ENCODE results near the gene GSK3A. TPM values are rescaled to one million over a fixed set of nuclear protein-coding genes. Genes with fewer than 3 reads are reported as not detected.

Gene GSK3A
- total and polyA plus RNA-seq, 2 donors (not counting 1 experiment from before 2014, with no cell fraction given), result 38.5 to 42.0 TPM

DNA sequence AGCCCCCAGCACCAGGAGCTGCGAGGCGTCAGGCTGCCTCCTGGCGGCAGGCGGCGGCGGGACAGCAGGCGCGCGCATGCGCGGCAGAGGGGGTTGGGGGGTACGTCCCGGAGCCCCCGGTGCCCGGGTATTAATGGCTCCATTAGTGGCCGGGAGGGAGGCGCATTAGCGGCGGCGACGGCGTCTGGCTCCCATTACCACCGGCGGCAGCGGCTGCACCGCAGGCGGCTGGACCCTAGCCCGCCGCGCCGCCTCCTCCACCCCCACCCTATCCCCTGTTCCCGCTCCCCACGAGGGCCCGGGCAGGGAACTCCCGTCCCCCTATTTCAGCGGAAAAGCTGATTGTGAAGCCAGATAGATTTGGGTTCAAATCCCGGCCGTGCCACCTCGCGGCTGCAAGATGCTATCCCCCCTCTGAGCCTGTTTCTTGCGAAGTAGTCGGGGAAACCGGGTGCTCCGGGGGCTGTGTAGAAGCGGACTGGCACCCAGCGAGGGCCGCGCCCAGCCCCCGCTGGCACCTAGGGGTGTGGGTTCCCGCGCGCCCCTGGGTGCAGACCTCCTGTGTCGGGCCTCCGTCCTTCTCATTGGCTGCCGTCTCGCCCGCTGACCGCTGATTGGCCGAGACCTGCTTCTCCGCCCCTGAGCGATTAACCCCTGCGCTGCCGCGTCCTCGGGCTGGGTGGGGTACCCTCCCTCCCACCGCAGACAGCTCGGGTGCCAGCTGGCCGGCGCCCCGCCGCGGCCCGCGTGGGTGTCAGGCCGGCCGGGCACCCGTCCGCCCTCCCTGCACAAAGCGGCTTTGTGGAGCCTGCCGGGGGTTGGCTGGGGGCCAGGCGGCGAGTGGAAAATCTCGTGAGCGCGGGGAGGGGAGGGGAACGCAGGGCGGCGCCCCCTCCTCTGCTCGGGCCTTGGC is 37.8 kb upstream of the GSK3A start:
- ATAC-seq (ENCODE audit: low read depth), result peak; percentile 32
- Histone ChIP-seq H3K9ac (ENCODE audit: low read length) (peak overlapping the region; percentile 86), H3K9me3 (ENCODE audit: control extremely low read depth in 1 of 3, control insufficient read depth in 2 of 3, insufficient read depth in 1 of 3, low read length in 2 of 3) (no peaks in the 10 kb centered on the region), H3K27me3 (replicated peaks in 1 of 4; ENCODE audit: control extremely low read depth in 1 of 4, control insufficient read depth in 3 of 4, insufficient read depth in 4 of 4, low read length in 3 of 4) (no peaks in the 10 kb centered on the region), H2AFZ (ENCODE audit: insufficient read depth, low read depth, low read length, poor library complexity, severe bottlenecking) (peak overlapping the region; percentile 63), H3K36me3 (replicated peaks in 1 of 2; ENCODE audit: control extremely low read depth in 1 of 2, control insufficient read depth in 1 of 2, extremely low read depth in 1 of 2, insufficient read depth in 2 of 2, low read length in 1 of 2) (no peaks in the 10 kb centered on the region), H4K20me1 (ENCODE audit: control insufficient read depth, insufficient read depth, low read length, poor library complexity, severe bottlenecking) (peaks cover 15% of the 10 kb centered on the region), H3K4me1 (ENCODE audit: control insufficient read depth in 2 of 2, insufficient read depth in 2 of 2, low read length in 2 of 2) (peaks cover 41 to 53% of the 10 kb centered on the region in 2 donors), H3K79me2 (ENCODE audit: control insufficient read depth, insufficient read depth, low read length) (peaks cover 49% of the 10 kb centered on the region), H3K4me2 (replicated peaks; ENCODE audit: low read depth, low read length, poor library complexity, severe bottlenecking) (peak overlapping the region; percentile 96), H3K27ac (ENCODE audit: low read length in 2 of 2) (peak overlapping the region; percentile 71 to 91), H3K4me3 (ENCODE audit: control extremely low read depth in 1 of 5, extremely low read depth in 1 of 5, insufficient read depth in 1 of 5, low read depth in 2 of 5, low read length in 4 of 5) (peak overlapping the region; percentile 35 to 90 (median 74))
- Mint-ChIP-seq H3K4me3 (peak overlapping the region; percentile 90), H3K9me3 (ENCODE audit: insufficient read depth) (no peaks in the 10 kb centered on the region), H3K27ac (peak overlapping the region; percentile 96), H3K27me3 (no peaks in the 10 kb centered on the region), H3K4me1 (peaks cover 33% of the 10 kb centered on the region)
- DNase-seq, result peak; percentile 90
- CTCF ChIA-PET, result interaction anchor here (0.8 to 4.8 kb wide), 31 partner anchors 7 to 171 kb away, joined by 3 to 89 read pairs (median 4); partner anchors contain the start of genes CIC, ERF, GSK3A and POU2F2
- POLR2A ChIA-PET, result interaction anchor here (0.5 to 5.5 kb wide), 10 partner anchors 9 to 151 kb away, joined by 3 to 23 read pairs (median 4); partner anchors contain the start of genes CIC, GSK3A, PAFAH1B3 and POU2F2
- TF ChIP-seq EZH2 (IDR thresholded peaks at IDR 0.05; ENCODE audit: borderline replicate concordance, insufficient read depth, low read depth, low read length, poor library complexity, severe bottlenecking), result no peak
- TF ChIP-seq, protein P1, sequence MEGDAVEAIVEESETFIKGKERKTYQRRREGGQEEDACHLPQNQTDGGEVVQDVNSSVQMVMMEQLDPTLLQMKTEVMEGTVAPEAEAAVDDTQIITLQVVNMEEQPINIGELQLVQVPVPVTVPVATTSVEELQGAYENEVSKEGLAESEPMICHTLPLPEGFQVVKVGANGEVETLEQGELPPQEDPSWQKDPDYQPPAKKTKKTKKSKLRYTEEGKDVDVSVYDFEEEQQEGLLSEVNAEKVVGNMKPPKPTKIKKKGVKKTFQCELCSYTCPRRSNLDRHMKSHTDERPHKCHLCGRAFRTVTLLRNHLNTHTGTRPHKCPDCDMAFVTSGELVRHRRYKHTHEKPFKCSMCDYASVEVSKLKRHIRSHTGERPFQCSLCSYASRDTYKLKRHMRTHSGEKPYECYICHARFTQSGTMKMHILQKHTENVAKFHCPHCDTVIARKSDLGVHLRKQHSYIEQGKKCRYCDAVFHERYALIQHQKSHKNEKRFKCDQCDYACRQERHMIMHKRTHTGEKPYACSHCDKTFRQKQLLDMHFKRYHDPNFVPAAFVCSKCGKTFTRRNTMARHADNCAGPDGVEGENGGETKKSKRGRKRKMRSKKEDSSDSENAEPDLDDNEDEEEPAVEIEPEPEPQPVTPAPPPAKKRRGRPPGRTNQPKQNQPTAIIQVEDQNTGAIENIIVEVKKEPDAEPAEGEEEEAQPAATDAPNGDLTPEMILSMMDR (IDR thresholded peaks at IDR 0.05), result peak; percentile 98
- under 1% methylated on average over 77 of the region's 89 CpGs for WGBS (ENCODE audit: insufficient coverage)
- intact Hi-C loops (cut with micrococcal nuclease), result loop anchor here (1.0 to 5.0 kb wide), 6 partner anchors 11 to 172 kb away; partner anchors contain the start of genes CIC, ERF and POU2F2
